Measurements from ENCODE around the gene RFC5. TPM values are rescaled to one million over a fixed set of nuclear protein-coding genes. Genes with fewer than 3 reads are reported as not detected.
A peak's percentile ranks its signal among the peaks of the same experiment; 100 is the strongest.

RFC5 gene
- total RNA-seq, 1 experiment from 2014 or later, result 62.1 TPM

DNA sequence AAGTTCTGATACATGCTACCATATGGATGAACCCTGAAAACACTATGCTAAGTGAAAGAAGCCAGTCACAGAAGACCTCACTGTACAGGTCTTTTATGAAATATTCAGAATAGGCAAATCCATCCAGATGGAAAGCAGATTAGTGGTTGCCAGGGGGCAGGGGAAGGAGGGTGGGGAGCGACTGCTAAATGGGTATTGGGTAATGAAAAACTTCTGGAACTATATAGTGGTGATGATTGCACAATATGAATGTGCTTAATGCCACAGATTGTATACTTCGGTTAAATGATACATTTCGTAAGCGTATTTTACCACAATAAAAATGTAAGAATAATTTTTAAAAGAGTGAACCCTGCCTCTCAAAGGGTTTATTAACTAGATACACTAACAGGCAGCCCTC lies 35.9 kb upstream of the RFC5 start:
- H3K36me3 ChIP-seq (ENCODE audit: insufficient read depth, low read length, poor library complexity, severe bottlenecking), result no peaks in the 10 kb centered on the region
- intact Hi-C loops (cut with micrococcal nuclease; ENCODE audit: unreplicated experiment), result no loop called here
- DNase-seq (ENCODE audit: low spot score), result peak; percentile 6
- H3K27ac ChIP-seq (ENCODE audit: low read depth, low read length, poor library complexity, severe bottlenecking), result no peak overlapping the region
- H3K4me3 ChIP-seq (ENCODE audit: low read depth, low read length, poor library complexity, severe bottlenecking), result no peak overlapping the region
- POLR2A ChIA-PET (ENCODE audit: low non-redundant PET), result no interaction called here
- no TSS peak for BruUV-seq (replicated peaks)
- TF ChIP-seq EZH2 (IDR thresholded peaks at IDR 0.05; ENCODE audit: borderline replicate concordance, low read depth, low read length, poor library complexity, severe bottlenecking), result no peak
- TF ChIP-seq, protein P1, sequence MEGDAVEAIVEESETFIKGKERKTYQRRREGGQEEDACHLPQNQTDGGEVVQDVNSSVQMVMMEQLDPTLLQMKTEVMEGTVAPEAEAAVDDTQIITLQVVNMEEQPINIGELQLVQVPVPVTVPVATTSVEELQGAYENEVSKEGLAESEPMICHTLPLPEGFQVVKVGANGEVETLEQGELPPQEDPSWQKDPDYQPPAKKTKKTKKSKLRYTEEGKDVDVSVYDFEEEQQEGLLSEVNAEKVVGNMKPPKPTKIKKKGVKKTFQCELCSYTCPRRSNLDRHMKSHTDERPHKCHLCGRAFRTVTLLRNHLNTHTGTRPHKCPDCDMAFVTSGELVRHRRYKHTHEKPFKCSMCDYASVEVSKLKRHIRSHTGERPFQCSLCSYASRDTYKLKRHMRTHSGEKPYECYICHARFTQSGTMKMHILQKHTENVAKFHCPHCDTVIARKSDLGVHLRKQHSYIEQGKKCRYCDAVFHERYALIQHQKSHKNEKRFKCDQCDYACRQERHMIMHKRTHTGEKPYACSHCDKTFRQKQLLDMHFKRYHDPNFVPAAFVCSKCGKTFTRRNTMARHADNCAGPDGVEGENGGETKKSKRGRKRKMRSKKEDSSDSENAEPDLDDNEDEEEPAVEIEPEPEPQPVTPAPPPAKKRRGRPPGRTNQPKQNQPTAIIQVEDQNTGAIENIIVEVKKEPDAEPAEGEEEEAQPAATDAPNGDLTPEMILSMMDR (conservative IDR thresholded peaks at IDR 0.05; ENCODE audit: low read depth, low read length), result no peak
- no peaks in the 10 kb centered on the region for H3K27me3 ChIP-seq (replicated peaks; ENCODE audit: insufficient read depth, low read depth, low read length, poor library complexity)
- CTCF ChIA-PET, result no interaction called here
- H3K4me1 ChIP-seq (ENCODE audit: insufficient read depth, low read length, poor library complexity, severe bottlenecking), result no peaks in the 10 kb centered on the region
- H3K9me3 ChIP-seq (ENCODE audit: low read depth, low read length, poor library complexity, severe bottlenecking), result no peaks in the 10 kb centered on the region

DNA sequence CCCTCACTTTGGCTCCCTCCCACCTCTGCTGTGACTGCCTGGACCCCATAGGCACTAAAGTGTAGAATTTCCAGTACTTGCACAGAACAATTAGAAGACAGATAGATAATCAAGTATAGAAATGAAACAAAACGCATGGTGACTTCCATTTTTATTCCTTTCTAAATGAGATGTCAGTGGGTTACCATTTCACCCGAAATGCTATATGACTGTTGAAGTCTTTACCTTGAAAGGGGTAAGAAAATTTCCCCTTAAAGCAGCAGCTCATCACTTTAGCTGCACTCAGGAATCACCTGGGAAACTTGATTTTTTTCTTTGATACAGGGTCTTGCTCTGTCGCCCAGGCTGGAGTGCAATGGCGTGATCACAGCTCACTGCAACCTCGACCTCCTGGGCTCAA lies 35.2 kb upstream of the RFC5 start:
- POLR2A ChIA-PET (ENCODE audit: low non-redundant PET), result interaction anchor here (0.6 kb wide), 1 partner anchor 9 kb away, joined by 3 read pairs; no protein-coding TSS in a partner anchor
- H3K4me3 ChIP-seq (ENCODE audit: low read depth, low read length, poor library complexity, severe bottlenecking), result no peak overlapping the region
- CTCF ChIA-PET, result no interaction called here
- intact Hi-C loops (cut with micrococcal nuclease; ENCODE audit: unreplicated experiment), result no loop called here
- TF ChIP-seq, protein P1 (conservative IDR thresholded peaks at IDR 0.05; ENCODE audit: low read depth, low read length), result no peak
- no peak for TF ChIP-seq EZH2 (IDR thresholded peaks at IDR 0.05; ENCODE audit: borderline replicate concordance, low read depth, low read length, poor library complexity, severe bottlenecking)
- no peaks in the 10 kb centered on the region for H3K27me3 ChIP-seq (replicated peaks; ENCODE audit: insufficient read depth, low read depth, low read length, poor library complexity)
- no peak overlapping the region for H3K27ac ChIP-seq (ENCODE audit: low read depth, low read length, poor library complexity, severe bottlenecking)
- DNase-seq (ENCODE audit: low spot score), result no peak
- H3K9me3 ChIP-seq (ENCODE audit: low read depth, low read length, poor library complexity, severe bottlenecking), result no peaks in the 10 kb centered on the region
- H3K36me3 ChIP-seq (ENCODE audit: insufficient read depth, low read length, poor library complexity, severe bottlenecking), result no peaks in the 10 kb centered on the region
- BruUV-seq (replicated peaks), result no TSS peak
- no peaks in the 10 kb centered on the region for H3K4me1 ChIP-seq (ENCODE audit: insufficient read depth, low read length, poor library complexity, severe bottlenecking)

DNA sequence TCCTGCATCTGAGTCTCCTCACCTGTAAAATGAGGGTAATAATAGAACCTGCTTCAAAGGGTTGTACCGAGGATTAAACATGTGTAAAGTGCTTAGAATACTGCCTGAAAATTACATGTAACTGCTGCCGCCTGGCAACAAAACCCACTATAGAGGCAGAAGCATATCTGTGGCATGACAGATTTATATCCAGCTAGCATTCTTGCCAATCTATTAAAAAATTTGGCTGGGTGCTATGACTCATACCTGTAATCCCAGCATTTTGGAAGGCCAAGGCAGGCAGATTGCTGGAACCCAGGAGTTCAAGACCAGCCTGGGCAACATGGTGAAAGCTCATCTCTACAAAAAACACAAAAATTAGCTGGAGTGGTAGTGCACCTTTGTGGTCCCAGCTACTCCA lies 31.3 kb upstream of the RFC5 start:
- CTCF ChIA-PET, result no interaction called here
- H3K9me3 ChIP-seq (ENCODE audit: low read depth, low read length, poor library complexity, severe bottlenecking), result no peaks in the 10 kb centered on the region
- no peak for DNase-seq (ENCODE audit: low spot score)
- no peaks in the 10 kb centered on the region for H3K4me1 ChIP-seq (ENCODE audit: insufficient read depth, low read length, poor library complexity, severe bottlenecking)
- intact Hi-C loops (cut with micrococcal nuclease; ENCODE audit: unreplicated experiment), result no loop called here
- POLR2A ChIA-PET (ENCODE audit: low non-redundant PET), result no interaction called here
- no peak overlapping the region for H3K27ac ChIP-seq (ENCODE audit: low read depth, low read length, poor library complexity, severe bottlenecking)
- no peak overlapping the region for H3K4me3 ChIP-seq (ENCODE audit: low read depth, low read length, poor library complexity, severe bottlenecking)
- H3K36me3 ChIP-seq (ENCODE audit: insufficient read depth, low read length, poor library complexity, severe bottlenecking), result no peaks in the 10 kb centered on the region
- BruUV-seq (replicated peaks), result no TSS peak
- no peak for TF ChIP-seq EZH2 (IDR thresholded peaks at IDR 0.05; ENCODE audit: borderline replicate concordance, low read depth, low read length, poor library complexity, severe bottlenecking)
- TF ChIP-seq, protein P1 (conservative IDR thresholded peaks at IDR 0.05; ENCODE audit: low read depth, low read length), result no peak
- no peaks in the 10 kb centered on the region for H3K27me3 ChIP-seq (replicated peaks; ENCODE audit: insufficient read depth, low read depth, low read length, poor library complexity)
